Cerebellar cortex (tissue), 1 donor: Measurements from ENCODE around the gene CFDP1.

ENCODE experiments used
- DNase-seq: peaks from one replicate; pipeline ENCODE4 v3.0.0-alpha.2; 2015; ENCODE audit warnings: low spot score

The CFDP1 gene

DNA sequence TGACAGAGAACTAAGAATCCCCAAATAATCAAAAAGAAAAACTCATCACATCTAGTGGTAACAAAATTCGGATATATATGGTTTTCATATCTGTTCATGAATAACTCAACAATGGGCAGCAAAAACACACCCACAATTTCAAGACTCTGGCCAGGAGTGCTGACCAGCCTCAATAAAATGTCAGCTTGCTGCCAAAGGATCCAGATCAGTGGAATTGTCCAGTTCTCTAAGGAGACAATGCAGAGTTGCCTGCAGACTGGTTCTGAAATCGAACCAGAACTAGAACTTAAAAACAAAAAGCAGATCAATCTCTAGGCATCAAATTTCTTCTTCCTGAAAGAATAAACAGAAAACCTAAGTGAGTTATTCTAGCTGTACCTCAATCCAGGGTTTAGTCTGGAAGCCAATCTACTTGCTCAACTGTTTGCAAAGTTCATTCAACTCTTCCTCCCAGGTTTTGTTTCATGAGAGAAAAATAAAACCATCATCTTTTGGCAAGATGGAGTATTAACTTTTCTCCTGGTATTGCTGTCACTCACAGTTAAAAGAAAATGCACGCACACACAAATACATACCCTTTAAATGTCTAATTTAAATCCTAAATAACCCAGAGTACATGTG is 61.0 kb downstream of the CFDP1 start:
- DNase-seq = no peak

DNA sequence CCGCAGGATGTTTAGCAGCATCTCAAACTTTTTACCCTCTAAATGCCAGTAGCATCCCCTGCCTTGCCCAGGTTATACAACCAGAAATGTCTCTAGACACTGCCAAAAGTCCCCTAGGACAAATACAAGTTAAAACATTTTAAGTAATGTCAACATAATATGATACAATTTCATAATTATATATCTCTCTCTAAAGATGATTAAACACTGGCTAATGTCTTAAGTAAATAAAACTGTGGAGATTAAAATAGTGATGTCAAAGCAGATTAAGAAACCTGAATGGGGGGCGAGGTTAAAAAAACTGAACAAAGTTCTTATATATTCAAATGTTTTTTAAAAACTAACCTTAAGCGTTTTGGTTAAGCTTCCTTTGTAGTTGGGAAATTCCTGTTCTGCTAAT is 62.1 kb downstream of the CFDP1 start:
- DNase-seq = no peak

DNA sequence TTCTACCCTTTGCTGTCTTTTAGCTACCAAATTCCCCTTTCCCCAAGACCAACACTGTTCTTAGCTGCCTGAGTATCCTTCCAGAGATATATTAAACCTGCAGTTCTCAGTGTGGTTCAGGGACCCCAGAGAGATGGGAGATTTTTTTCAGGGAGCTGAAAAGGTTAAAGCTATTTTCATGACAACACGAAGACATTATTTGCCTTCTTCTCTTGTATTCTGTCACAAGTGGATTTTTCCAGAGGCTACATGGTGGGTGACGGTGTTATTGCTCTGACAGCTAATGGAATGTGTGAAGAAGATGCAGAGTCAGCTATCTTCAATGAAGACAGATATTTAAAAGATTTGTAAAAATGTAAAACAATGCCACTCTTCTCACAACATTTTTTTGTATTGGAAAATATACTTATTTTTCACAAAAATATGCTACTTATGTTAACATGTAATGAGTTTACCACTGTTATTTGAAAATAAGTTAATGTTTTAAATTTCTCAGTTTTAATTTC is 69.0 kb downstream of the CFDP1 start:
- no peak for DNase-seq

DNA sequence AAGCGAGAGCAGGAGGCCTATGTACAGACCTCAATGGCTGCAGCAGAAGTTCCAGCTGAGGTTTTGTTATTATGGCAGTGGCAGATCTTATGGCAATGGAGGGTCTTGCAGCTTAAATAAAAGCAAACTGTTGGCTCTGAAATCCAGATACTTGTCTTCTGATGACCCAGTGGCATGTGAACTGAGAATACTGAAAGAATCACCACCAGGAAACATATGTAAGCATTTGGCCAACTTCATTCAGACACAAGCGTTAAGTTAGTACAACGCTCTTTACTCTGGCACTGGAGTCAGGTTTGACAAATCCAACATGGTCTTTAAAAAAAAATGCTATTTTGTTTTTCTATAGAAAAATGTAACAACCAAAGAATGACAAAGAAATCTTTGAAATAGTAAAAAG is 70.5 kb downstream of the CFDP1 start:
- DNase-seq = no peak

DNA sequence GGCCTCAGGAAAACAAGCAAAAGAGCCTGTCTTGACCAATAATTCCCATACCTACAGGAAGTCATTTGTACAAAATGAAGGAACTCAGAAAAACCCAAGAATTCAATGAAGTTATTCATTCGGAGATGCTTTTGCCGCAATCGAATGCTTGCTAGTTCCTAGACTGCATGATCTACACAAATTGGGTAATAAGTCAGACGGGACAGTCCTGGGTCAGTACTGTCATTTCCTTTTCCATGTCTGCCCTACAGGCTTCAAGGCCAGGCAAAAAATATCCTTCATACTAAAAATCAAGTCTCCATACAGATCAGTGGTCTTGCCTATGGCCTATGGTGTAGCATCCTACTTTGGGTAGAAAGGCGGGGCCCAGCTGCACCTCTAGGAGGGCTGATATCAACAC is 71.4 kb downstream of the CFDP1 start:
- no peak for DNase-seq

DNA sequence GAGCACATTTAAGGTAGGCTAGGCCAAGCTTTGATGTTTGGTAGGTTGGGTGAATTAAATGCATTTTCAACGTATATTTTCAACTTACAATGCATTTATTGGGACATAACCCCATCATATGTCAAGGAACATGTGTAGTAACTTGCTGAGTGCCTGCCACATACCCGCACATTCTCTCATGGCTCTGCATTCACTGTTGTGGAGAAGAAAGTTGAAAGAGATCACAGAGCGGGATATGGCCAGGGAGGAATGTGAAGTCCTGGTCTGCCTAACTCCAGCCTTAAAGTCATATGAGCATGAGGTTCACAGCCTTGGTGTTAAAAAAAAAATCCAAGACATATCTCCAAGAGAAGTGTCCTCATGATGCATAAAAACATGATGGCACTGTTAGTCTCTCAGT is 79.1 kb downstream of the CFDP1 start:
- DNase-seq = no peak

DNA sequence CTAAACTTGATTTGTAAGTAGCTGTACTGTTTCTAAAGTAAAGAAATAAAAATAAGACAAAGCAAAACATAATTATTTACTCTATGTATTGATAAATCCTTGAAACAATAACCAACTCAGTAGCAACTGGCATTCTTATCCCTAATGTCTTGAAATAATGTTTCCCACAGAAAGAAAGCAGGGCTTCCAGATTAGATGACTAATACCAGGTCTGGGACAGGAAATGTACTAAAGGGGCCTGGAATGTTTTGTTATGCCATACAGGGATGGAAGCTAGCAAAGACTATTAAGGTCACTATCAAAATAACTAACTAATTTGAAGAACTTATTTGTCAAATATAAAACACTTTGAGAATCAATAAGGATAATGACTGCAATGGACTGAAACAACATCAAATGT is 82.1 kb downstream of the CFDP1 start:
- no peak for DNase-seq

DNA sequence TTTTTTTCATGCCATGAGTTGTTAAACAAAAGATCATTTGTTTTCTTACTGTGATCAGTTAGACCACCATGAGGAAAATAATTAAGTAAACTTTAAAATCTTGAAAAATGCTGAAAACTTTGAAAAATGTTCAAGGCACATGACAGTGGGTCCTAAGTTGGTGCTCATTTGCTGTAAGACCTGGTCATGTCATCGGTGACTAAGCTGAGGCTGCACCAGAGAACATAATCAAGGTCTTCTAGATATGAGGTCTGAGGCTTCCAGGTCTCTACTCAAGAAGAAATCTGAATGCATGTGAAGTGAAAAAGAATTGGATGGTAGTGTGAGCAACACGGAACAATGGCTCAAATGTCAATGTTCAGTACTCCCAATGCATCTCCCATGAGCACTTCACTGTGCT is 87.6 kb downstream of the CFDP1 start:
- DNase-seq = no peak

DNA sequence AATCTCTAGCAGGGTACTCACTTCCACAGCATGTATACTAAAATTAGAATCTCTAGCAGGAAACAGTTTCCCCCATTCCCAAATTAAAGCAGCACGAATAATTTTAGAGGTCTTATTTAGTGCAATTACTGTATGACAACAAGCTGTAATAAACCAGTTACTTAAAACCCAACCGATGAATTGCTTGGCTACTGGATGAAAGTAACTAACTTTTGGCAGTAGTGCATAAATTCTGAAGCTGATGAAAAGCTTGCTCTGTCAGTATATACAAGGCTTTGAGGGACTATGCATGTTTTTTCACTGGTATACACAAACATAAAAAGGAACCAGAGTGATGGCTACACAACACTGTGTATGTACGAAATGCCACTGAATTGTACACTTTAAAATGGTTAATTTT is 89.4 kb downstream of the CFDP1 start:
- DNase-seq = no peak

DNA sequence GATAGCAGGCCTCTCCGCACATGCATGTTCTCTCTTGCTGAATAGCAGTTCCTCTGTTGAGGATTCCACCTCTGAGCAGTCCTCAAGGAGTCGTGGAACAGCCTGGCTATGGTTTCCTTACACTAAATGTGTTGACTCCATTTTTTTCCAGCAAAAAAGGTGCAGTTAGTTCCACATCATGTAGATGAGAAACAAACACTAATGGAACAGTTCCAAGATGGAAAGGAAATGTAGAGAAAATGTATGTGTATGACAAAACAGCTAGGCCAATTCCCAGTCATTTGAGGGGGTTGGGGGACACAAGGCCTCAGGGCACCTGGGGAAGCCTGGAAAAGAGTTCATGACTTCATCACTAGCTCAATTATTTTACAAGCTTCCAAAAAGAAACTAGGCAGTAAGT is 90.0 kb downstream of the CFDP1 start:
- no peak for DNase-seq

DNA sequence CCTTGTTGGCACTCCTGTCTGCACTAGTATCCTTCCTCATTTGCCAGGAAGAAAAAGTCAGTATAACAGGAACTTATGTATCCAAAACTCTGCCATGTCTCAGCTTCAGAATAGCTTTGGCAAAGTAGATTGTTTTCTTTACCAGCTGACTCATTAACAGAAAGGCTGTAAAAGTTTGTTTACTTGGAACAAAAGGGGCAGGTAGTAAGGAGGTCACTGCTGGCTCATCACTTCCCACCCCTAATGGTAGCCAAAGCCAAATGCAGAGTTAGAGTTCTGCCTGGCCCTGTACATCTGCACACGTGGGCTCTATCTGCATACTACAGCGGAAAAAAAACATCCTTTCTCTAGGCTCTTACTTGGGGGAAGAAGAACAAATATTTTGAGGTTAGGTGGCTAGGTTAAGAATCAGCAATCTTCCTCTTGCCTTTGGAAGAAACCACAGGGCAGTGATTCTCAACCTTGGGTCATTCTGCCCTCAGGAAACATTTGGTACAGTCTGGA is 90.9 kb downstream of the CFDP1 start:
- DNase-seq = no peak

DNA sequence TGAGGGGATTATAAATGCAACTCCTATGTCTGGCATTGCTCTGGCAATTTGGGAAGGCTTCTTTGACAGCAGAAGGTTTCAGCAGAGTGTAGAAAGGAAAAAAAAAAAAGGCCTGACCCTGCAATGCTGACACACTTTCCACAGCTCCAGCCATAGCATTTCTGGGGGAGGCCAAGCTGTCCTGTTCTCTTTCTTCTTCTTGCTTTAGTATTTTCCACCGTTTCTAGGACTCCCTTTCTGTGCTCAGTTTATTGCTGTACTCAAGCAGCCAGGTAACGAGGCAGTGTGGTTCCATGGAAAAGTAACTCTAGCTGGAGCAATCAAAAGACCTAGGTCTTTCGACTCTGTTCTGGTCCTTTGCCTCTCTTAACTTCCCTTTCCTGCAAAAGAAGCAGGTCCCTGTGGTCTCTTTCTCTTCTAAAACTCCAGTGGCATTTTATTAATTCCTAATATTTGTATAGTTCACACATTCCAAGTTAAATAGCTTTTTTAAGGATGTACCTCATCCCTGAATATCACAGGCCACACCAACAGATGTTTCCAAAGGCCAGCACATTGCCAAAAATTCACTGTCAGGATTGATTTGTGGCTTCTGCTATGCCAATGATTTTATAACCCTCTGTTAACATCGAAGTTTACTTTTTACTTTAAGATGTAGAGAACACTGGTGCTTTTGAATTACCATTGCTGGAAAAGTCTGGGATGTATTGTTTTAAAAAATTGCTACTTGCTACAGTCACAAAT is 91.6 kb downstream of the CFDP1 start:
- DNase-seq = no peak

DNA sequence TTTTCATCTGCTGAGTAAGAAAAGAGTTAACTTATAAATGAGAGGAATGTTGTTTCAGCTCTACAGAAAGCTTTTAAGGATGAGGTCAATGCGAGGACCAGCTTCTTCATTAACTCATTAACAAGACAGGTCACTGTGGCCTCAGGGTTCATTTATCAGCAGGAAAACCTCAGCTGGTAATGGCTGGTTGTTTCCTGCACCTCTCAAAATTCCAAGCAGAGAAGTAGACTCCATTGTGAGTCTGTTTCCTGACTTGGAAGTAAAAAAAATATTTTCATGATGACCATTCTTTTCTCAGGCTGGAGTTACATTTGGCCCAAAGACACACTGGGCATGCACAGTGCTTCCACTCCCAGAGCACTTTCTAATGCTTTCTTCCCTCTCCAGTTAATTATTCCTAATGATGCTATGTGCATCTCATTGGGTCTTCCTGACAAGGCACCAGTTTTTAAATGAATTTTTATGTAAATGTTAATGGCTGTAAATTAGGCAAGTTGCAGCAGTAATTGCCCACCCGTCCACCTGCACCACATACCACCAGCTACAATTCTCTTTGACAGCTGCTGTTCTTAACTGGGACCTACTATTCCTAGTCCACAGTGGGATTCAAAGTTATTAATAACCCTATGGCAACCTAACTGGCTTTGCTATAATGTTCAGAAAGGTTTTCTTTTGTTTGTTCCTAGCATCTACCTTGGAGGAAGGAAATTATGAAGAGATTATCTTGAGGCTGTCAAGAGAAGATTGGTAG is 92.4 kb downstream of the CFDP1 start:
- DNase-seq = no peak

DNA sequence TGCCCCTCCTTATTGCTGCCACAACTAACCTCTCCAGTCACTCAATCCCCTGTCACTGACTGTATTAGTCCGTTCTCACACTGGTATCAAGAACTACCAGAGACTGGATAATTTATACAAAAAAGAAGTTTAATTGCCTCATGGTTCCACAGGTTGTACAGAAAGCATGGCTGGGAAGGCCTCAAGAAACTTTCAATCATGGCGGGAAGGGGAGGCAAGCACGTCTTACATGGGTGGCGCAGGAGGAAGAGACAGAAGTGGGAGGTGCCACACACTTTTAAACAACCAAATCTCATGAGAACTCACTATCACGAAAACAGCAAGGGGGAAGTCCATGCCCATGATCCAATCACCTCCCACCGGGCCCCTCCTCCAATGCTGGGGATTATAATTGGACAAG is 95.9 kb downstream of the CFDP1 start:
- DNase-seq = no peak

DNA sequence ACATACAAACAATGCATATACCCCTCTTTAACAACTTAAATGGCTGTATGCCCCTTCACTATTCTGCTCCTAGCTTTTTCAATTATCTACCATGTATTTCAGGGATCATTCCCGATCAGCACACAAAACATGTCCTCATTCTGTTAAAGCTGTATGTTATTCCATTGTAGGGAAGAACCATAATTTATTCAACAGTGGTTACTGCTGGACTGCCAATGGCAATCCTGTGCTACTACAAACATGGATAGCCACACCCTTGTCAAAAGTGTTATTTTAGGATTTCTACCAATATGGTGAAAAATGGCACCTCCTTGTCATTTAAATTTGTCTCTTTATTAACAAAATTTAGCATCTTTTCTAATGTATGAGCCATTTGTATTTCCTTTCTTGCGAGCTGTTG is 96.8 kb downstream of the CFDP1 start:
- no peak for DNase-seq

DNA sequence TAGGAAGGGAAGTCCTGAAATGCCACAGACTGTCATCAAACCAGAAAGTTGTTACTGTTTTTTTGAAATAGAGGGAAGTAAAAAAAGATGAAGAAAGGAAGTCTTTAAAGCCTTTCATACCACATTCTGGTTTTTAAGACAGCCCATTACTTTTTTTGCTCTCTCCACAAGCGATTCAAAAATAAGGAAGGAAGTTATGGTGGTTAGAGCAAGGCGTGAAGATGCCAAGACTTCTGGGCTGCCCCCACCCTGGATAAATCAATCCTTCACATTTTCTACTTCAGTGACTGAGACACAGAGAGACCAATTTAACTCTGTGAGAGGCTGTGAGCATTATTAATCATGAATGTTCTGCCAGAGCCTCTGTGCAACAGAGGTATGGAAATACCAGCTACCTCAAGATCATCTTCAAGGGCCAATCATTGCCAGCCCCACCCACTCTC is 99.6 kb downstream of the CFDP1 start:
- DNase-seq = no peak

DNA sequence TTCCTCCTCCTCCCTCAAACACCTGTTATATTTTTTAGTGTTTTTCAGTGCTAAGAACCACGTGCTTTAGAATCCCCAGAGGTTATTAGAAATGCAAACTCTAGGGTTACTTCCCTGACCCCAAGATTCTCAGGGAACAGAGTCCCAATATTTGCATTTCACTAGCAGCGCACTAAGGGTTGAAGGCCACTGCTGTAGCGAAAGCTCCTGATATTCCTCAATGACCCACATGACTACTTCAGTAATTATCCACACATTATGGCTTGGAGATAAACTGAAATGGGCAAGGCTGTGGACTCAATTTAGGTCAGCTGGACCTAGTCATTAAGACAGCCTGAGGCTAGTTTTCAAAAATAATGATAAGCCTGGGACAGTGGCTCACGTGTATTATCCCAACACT is 103.4 kb downstream of the CFDP1 start:
- no peak for DNase-seq

DNA sequence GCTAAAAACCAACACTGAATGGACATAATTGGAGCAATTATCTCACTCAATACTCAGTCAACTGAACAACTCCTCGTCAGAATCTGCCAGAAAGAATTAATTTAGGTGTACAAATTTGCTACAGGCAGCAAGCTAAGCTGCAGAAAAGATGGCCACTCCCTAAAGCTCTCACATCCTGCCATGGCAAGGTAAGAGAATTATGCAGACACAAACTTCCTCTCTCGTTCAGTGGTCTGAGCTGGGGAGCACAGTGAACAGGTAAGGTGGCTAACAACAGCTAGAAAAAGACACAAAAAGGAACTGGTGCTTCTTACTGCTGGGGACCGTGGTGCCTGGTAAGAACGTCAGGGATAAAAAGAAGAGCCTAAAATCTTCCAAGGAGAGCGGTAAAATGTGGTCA is 107.0 kb downstream of the CFDP1 start:
- DNase-seq = no peak

DNA sequence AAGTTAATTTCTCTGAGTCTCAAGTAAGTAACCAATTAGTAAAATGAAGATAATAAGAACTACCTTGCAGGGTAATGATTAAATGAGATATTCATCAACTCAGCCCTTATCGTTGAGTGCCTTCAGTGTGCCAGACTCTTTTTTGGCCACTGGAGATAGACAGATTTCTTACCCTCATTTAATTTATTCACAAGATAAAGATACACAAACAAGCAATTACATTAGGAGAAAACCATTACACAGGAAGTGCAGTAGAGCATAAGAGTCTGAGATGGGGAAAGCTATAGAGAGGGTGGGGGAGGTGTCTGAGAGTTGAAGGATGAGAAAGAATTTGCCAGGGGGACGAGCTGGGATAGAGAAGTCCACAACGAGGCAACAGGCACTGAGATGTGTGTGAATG is 109.4 kb downstream of the CFDP1 start:
- DNase-seq = no peak

DNA sequence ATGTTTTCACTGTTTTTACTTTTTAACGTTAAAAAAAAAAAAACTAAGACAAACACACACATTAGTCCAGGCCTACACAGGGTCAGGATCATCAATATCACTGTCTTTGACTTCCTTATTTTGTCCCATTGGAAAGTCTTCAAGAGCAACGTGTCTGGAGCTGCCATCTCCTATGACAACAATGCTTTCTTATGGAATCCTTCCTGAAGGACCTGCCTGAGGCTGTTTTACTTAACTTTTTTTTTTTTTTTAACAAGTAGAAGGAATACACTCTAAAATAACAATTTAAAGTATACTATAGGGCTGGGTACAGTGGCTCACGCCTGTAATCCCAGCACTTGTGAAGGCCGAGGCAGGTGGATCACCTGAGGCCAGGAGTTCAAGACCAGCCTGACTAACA is 110.1 kb downstream of the CFDP1 start:
- DNase-seq = no peak

DNA sequence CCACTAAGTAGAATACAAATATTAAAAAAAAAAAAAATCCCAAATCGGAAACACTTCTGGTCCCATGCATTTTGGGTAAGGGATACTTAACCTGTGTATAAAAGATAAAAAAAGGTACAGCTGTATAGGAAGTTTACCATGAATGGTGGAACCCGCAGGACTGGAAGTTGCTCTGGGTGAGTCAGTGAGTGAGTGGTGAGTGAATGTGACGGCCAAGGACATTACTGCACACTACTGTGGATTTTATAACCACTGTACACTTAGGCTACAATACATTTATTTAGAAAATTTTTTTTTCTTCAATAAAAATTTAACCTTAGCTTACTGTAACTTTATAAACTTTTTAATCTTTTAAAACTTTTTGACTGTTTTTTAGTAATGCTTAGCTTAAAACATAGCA is 110.6 kb downstream of the CFDP1 start:
- no peak for DNase-seq

DNA sequence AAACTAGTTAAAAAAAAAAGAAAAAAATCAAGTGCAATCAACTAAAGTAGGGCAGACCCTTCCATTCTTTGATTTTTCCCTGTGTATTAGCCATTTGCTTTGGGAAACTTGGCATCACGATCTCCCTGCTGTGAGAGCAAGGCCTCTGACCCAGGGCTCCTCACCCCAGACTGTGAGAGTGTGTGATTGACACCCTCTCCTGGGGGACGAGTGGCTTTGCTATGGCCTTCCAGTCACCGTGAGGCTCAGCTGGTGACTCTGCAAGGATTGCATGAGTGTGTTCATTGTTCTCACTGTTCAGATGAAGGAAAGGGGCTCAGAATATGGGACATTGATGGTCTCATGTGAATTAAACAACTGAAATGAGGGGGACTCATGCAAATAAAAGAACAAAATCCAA is 112.9 kb downstream of the CFDP1 start:
- DNase-seq = no peak
